A673 (cell line): ENCODE measurements around the gene BMERB1. TPM values are rescaled to one million over a fixed set of nuclear protein-coding genes. Genes with fewer than 3 reads are reported as not detected.

Experiments used
- BruUV-seq: library from RNA; stranded (reverse); fragments of 400-500 nt; replicated peaks from 2 replicates; lab custom pipeline; 2021; lab: Mats Ljungman, UMichigan
- CTCF ChIA-PET: fragments of 300-600 bp; sonication (Branson Sonifier 250); formaldehyde crosslinking; loops from one replicate; lab custom pipeline; 2022; ENCODE audit warnings: antibody characterized with exemption; lab: Charles Lee
- POLR2A ChIA-PET: fragments of 300-600 bp; sonication (Branson Sonifier 250); formaldehyde crosslinking; loops from one replicate; lab custom pipeline; 2022; ENCODE audit warnings: antibody characterized with exemption; ENCODE audit not compliant: low non-redundant PET; lab: Charles Lee
- DNase-seq: peaks from one replicate; pipeline ENCODE4 v3.0.0-alpha.2; 2015; ENCODE audit warnings: low spot score
- H3K27ac ChIP-seq: fragments of 200-600 bp; sonication (generic); 2 replicates; pipeline ENCODE4 v1.5.1; 2016; ENCODE audit warnings: mixed run types, low read depth, mild to moderate bottlenecking, mixed read lengths, antibody characterized with exemption, low read length; ENCODE audit not compliant: poor library complexity, severe bottlenecking
- H3K27me3 ChIP-seq: fragments of 200-600 bp; sonication (generic); replicated peaks from 2 replicates; pipeline ENCODE4 v1.6.1; 2017; ENCODE audit warnings: mixed run types, low read depth, mild to moderate bottlenecking, mixed read lengths, antibody characterized with exemption, low read length; ENCODE audit not compliant: insufficient read depth, poor library complexity
- H3K36me3 ChIP-seq: fragments of 200-600 bp; sonication (generic); 2 replicates; pipeline ENCODE4 v1.6.1; 2016; ENCODE audit warnings: mixed run types, mild to moderate bottlenecking, mixed read lengths, antibody characterized with exemption, low read length; ENCODE audit not compliant: insufficient read depth, poor library complexity, severe bottlenecking
- H3K4me1 ChIP-seq: fragments of 200-600 bp; sonication (generic); 2 replicates; pipeline ENCODE4 v1.6.1; 2017; ENCODE audit warnings: mixed run types, mild to moderate bottlenecking, mixed read lengths, antibody characterized with exemption, low read length; ENCODE audit not compliant: insufficient read depth, poor library complexity, severe bottlenecking
- H3K4me3 ChIP-seq: fragments of 200-600 bp; sonication (generic); 2 replicates; pipeline ENCODE4 v1.5.1; 2016; ENCODE audit warnings: low read depth, mixed run types, mild to moderate bottlenecking, mixed read lengths, low read length; ENCODE audit not compliant: poor library complexity, severe bottlenecking
- H3K9me3 ChIP-seq: fragments of 200-600 bp; sonication (generic); 2 replicates; pipeline ENCODE4 v1.6.1; 2016; ENCODE audit warnings: mixed run types, low read depth, mild to moderate bottlenecking, mixed read lengths, antibody characterized with exemption, low read length; ENCODE audit not compliant: poor library complexity, severe bottlenecking
- EZH2 ChIP-seq: fragments of 200-600 bp; sonication (generic); IDR thresholded peaks from 2 replicates; pipeline ENCODE4 v1.6.1; 2017; ENCODE audit warnings: borderline replicate concordance, low read depth, mild to moderate bottlenecking, mixed read lengths, antibody characterized with exemption, low read length; ENCODE audit not compliant: poor library complexity, severe bottlenecking
- intact Hi-C: fragments of 100-400 bp; cut with micrococcal nuclease; formaldehyde crosslinking; loops from one replicate; pipeline ENCODE4 v1.10.0; 2022; ENCODE audit not compliant: unreplicated experiment
- total RNA-seq: library from RNA; stranded (reverse); gene quantifications from 2 replicates; pipeline ENCODE4 v1.2.3, GENCODE V29; 2021
- TF ChIP-seq, protein P1 (sequence below): fragments of 300-800, 200-600 bp; sonication (generic); conservative IDR thresholded peaks from 2 replicates; pipeline ENCODE4 v1.5.1; 2017; ENCODE audit warnings: low read depth, mild to moderate bottlenecking, antibody characterized with exemption, low read length, moderate library complexity, mixed read lengths

The BMERB1 gene
- total RNA-seq, 1 experiment from 2014 or later = 11.5 TPM

- intact Hi-C loops = no loop called here
- CTCF ChIA-PET = no interaction called here
- Histone ChIP-seq H3K4me1 (no peaks in the 10 kb centered on the region), H3K27me3 (no peaks in the 10 kb centered on the region), H3K4me3 (no peak overlapping the region), H3K9me3 (no peaks in the 10 kb centered on the region), H3K36me3 (peaks cover 60% of the 10 kb centered on the region), H3K27ac (no peak overlapping the region)
- TF ChIP-seq, protein P1, sequence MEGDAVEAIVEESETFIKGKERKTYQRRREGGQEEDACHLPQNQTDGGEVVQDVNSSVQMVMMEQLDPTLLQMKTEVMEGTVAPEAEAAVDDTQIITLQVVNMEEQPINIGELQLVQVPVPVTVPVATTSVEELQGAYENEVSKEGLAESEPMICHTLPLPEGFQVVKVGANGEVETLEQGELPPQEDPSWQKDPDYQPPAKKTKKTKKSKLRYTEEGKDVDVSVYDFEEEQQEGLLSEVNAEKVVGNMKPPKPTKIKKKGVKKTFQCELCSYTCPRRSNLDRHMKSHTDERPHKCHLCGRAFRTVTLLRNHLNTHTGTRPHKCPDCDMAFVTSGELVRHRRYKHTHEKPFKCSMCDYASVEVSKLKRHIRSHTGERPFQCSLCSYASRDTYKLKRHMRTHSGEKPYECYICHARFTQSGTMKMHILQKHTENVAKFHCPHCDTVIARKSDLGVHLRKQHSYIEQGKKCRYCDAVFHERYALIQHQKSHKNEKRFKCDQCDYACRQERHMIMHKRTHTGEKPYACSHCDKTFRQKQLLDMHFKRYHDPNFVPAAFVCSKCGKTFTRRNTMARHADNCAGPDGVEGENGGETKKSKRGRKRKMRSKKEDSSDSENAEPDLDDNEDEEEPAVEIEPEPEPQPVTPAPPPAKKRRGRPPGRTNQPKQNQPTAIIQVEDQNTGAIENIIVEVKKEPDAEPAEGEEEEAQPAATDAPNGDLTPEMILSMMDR = no peak
- no peak for TF ChIP-seq EZH2
- POLR2A ChIA-PET = no interaction called here
- no peak for DNase-seq
- BruUV-seq = no TSS peak
These were observed 181.6 kb downstream of the BMERB1 start for GRCh38 chr16:15616012-15616411.

DNA sequence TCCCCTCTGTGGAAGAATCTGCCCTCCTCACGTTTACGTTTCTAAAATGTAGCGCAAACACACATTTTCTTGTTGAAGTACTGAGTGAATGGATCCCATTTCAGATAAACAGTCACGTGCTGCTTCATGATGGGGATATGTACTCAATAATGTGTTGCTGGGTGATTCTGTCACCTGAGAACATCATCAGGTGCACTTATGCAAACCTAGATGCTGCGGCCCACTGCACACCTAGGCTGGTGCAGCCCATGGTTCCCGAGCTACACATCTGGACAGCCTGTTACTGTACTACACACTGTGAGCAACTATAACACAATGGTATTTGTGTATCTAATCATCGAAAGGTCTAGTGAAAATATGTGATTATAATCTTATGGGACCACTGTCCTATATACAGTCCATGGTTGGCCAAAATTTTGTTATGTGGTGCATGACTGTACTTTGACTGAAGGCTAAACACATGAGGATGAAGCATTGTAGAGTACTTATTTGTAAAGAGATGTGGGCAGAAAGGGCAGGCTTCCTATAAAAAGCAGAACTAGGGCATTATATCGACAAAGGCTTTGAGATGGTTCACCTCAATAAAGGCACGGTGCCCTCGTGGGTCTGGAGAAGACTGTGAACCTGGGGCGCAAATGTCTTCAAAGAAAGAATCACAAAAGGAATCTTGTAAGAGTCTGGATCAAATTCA is 182.2 kb downstream of the BMERB1 start:
- peaks cover 63% of the 10 kb centered on the region for H3K36me3 ChIP-seq
- H3K4me1 ChIP-seq = no peaks in the 10 kb centered on the region
- TF ChIP-seq, protein P1 = no peak
- no peak for TF ChIP-seq EZH2
- CTCF ChIA-PET = no interaction called here
- DNase-seq = no peak
- BruUV-seq = no TSS peak
- H3K4me3 ChIP-seq = no peak overlapping the region
- no peaks in the 10 kb centered on the region for H3K27me3 ChIP-seq
- intact Hi-C loops = no loop called here
- POLR2A ChIA-PET = no interaction called here
- H3K9me3 ChIP-seq = no peaks in the 10 kb centered on the region
- H3K27ac ChIP-seq = no peak overlapping the region

DNA sequence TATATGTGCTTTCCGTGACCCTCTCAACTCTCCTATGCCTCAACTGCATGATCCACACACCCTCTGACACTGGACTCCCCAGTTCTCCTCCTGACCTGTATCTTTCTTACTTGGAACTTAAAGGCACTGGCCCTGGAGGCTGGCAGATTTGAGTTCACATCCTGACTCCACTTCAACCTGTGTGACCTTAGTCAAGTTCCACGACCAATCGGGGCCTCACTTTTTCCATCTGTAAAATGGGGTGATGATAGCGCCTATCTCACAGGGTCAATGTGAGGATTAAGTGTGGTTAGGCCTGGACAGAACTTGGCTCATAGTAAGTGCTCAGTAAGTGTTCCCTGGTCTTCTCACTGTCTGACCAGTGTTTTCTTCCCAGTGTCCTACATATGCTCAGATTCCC is 183.5 kb downstream of the BMERB1 start:
- no TSS peak for BruUV-seq
- no peak for DNase-seq
- TF ChIP-seq, protein P1 = no peak
- TF ChIP-seq EZH2 = no peak
- Histone ChIP-seq H3K4me1 (no peaks in the 10 kb centered on the region), H3K27ac (no peak overlapping the region), H3K27me3 (no peaks in the 10 kb centered on the region), H3K36me3 (peaks cover 61% of the 10 kb centered on the region), H3K9me3 (no peaks in the 10 kb centered on the region), H3K4me3 (no peak overlapping the region)
- ChIA-PET CTCF (no interaction called here), POLR2A (no interaction called here)
- intact Hi-C loops = no loop called here
